HepG2 (cell line): ENCODE results near the gene CSNK1E. TPM values are rescaled to one million over a fixed set of nuclear protein-coding genes. Genes with fewer than 3 reads are reported as not detected.

Experiments used
- CREB3 ChIP-seq: sonication (generic); formaldehyde crosslinking; IDR thresholded peaks from 2 replicates; pipeline ENCODE4 v1.5.0; 2020; ENCODE audit warnings: missing genetic modification reagents
- ELK4 ChIP-seq: sonication (generic); formaldehyde crosslinking; IDR thresholded peaks from 2 replicates; pipeline ENCODE4 v1.9.0; 2021; ENCODE audit warnings: missing genetic modification reagents, borderline replicate concordance
- ETV6 ChIP-seq: sonication (generic); formaldehyde crosslinking; conservative IDR thresholded peaks from 2 replicates; pipeline ENCODE4 v1.4.0; 2020; ENCODE audit warnings: missing genetic modification reagents
- PHF21A ChIP-seq: sonication (generic); formaldehyde crosslinking; IDR thresholded peaks from 2 replicates; pipeline ENCODE4 v1.5.0; 2020; ENCODE audit warnings: mild to moderate bottlenecking, missing genetic modification reagents
- ZNF12 ChIP-seq: sonication (generic); formaldehyde crosslinking; IDR thresholded peaks from 2 replicates; pipeline ENCODE4 v1.5.0; 2020; ENCODE audit warnings: missing genetic modification reagents
- ZNF44 ChIP-seq: sonication (generic); formaldehyde crosslinking; IDR thresholded peaks from 2 replicates; pipeline ENCODE4 v1.5.1; 2020; ENCODE audit warnings: mild to moderate bottlenecking, missing genetic modification reagents
- ZNF878 ChIP-seq: sonication (generic); formaldehyde crosslinking; IDR thresholded peaks from 2 replicates; pipeline ENCODE4 v1.8.1; 2023; ENCODE audit warnings: mild to moderate bottlenecking, missing genetic modification reagents, moderate library complexity
- polyA plus RNA-seq, 8 experiments: library from polyadenylated mRNA; depleted of rRNA in 3 of 8; stranded (reverse) in 7 of 8; unstranded in 1 of 8; fragments of >200 nt; fragmentation: Illumina TruSeq in 4 of 8; extraction: Trizol in 4 of 8; gene quantifications; 2 replicates each; pipeline versions ENCODE4 v1.2.1 to v1.2.3, GENCODE V29; 2011 to 2016; ENCODE audit warnings: low read depth in 4 of 8, missing spikeins in 1 of 8, mixed read lengths in 1 of 8; ENCODE audit not compliant: insufficient read depth in 1 of 8
- total RNA-seq, 5 experiments: library from RNA; depleted of rRNA; stranded (reverse); fragments of >200 nt; fragmentation: Illumina TruSeq; extraction: Trizol; gene quantifications; 2 replicates each; pipeline ENCODE4 v1.2.3, GENCODE V29; 2016; ENCODE audit warnings: low read depth in 1 of 5
- TF ChIP-seq, protein P1 (sequence below): sonication (generic); formaldehyde crosslinking; IDR thresholded peaks from 2 replicates; pipeline ENCODE4 v1.4.0; 2020; ENCODE audit warnings: mild to moderate bottlenecking, missing genetic modification reagents, borderline replicate concordance

The CSNK1E gene
- total and polyA plus RNA-seq, 2 of the 13 experiments (the other 11 are each of a cell fraction or from before 2014, with no cell fraction given): 34.7 to 129 TPM

- TF ChIP-seq, protein P1, sequence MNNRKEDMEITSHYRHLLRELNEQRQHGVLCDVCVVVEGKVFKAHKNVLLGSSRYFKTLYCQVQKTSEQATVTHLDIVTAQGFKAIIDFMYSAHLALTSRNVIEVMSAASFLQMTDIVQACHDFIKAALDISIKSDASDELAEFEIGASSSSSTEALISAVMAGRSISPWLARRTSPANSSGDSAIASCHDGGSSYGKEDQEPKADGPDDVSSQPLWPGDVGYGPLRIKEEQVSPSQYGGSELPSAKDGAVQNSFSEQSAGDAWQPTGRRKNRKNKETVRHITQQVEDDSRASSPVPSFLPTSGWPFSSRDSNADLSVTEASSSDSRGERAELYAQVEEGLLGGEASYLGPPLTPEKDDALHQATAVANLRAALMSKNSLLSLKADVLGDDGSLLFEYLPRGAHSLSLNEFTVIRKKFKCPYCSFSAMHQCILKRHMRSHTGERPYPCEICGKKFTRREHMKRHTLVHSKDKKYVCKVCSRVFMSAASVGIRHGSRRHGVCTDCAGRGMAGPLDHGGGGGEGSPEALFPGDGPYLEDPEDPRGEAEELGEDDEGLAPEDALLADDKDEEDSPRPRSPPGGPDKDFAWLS (CRISPR knock-in tag): no peak
- TF ChIP-seq CREB3 (CRISPR knock-in tag): no peak
- no peak for TF ChIP-seq ELK4
- no peak for TF ChIP-seq ZNF878 (CRISPR knock-in tag)
- no peak for TF ChIP-seq ZNF12 (CRISPR knock-in tag)
- no peak for TF ChIP-seq PHF21A (CRISPR knock-in tag)
- TF ChIP-seq ETV6 (CRISPR knock-in tag): no peak
- no peak for TF ChIP-seq ZNF44
- TF ChIP-seq, all 625 proteins: peak for 0
Measured at GRCh38 chr22:38352436-38352835, 35.2 kb upstream of the CSNK1E start (continued).
